ENCODE data around the gene PTGDS.

Gene PTGDS

GRCh38 chr9:136947955-136948510, 29.3 kb upstream of the PTGDS start:
- ChIA-PET POLR2A (interaction anchor here (0.7 to 3.8 kb wide), 6 partner anchors 9 to 88 kb away, joined by 3 to 14 read pairs (median 4); partner anchors contain the start of gene PAXX), CTCF (interaction anchor here (0.8 to 2.5 kb wide), 17 partner anchors 9 to 190 kb away, joined by 3 to 45 read pairs (median 4); partner anchors contain the start of genes ABCA2, CLIC3 and LCN8)
- TF ChIP-seq PKNOX1 (IDR thresholded peaks at IDR 0.05) (no peak), FOXM1 (IDR thresholded peaks at IDR 0.05; ENCODE audit: borderline replicate concordance) (no peak), SP1 (IDR thresholded peaks at IDR 0.05) (no peak), FOXK2 (IDR thresholded peaks at IDR 0.05) (no peak), NFRKB (IDR thresholded peaks at IDR 0.05) (no peak), TARDBP (IDR thresholded peaks at IDR 0.05) (no peak), LEF1 (IDR thresholded peaks at IDR 0.05; ENCODE audit: borderline replicate concordance) (no peak), HDGF (IDR thresholded peaks at IDR 0.05; ENCODE audit: borderline replicate concordance) (no peak), ZNF384 (IDR thresholded peaks at IDR 0.05) (no peak), BHLHE40 (IDR thresholded peaks at IDR 0.05; ENCODE audit: borderline replicate concordance) (no peak), ELF4 (IDR thresholded peaks at IDR 0.05) (no peak), L3MBTL2 (conservative IDR thresholded peaks at IDR 0.05) (no peak), FOXA1 (IDR thresholded peaks at IDR 0.05) (no peak), SUZ12 (IDR thresholded peaks at IDR 0.05) (no peak), ARNT (IDR thresholded peaks at IDR 0.05) (no peak), CTBP1 (IDR thresholded peaks at IDR 0.05; ENCODE audit: borderline replicate concordance) (no peak)
- DNase-seq (ENCODE audit: extremely low spot score) = no peak

GRCh38 chr9:136949239-136949816, 28.0 kb upstream of the PTGDS start:
- POLR2A ChIA-PET = interaction anchor here (1.0 to 3.8 kb wide), 3 partner anchors 25 to 101 kb away, joined by 3 to 14 read pairs (median 3); no protein-coding TSS in a partner anchor
- CTCF ChIA-PET = interaction anchor here (1.0 to 2.5 kb wide), 2 partner anchors 85 to 86 kb away, joined by 3 to 45 read pairs; no protein-coding TSS in a partner anchor

GRCh38 chr9:136949817-136950655, 27.3 kb upstream of the PTGDS start:
- peak; percentile 98 for DNase-seq (ENCODE audit: extremely low spot score)
- ChIA-PET POLR2A (interaction anchor here (0.6 to 3.8 kb wide), 8 partner anchors 11 to 102 kb away, joined by 3 to 14 read pairs (median 3); partner anchors contain the start of gene PAXX), CTCF (interaction anchor here (1.0 to 1.3 kb wide), 2 partner anchors 79 to 85 kb away, joined by 3 read pairs; no protein-coding TSS in a partner anchor)
- TF ChIP-seq NFRKB (IDR thresholded peaks at IDR 0.05) = no peak
- TF ChIP-seq L3MBTL2 (conservative IDR thresholded peaks at IDR 0.05) = peak; percentile 75

More at GRCh38 chr9:136949239-136949816, 28.0 kb upstream of the PTGDS start:
- TF ChIP-seq ARNT (IDR thresholded peaks at IDR 0.05) = no peak
- no peak for TF ChIP-seq LEF1 (IDR thresholded peaks at IDR 0.05; ENCODE audit: borderline replicate concordance)
- TF ChIP-seq NFRKB (IDR thresholded peaks at IDR 0.05) = no peak
- no peak for TF ChIP-seq FOXK2 (IDR thresholded peaks at IDR 0.05)
- TF ChIP-seq HDGF (IDR thresholded peaks at IDR 0.05; ENCODE audit: borderline replicate concordance) = no peak
- no peak for DNase-seq (ENCODE audit: extremely low spot score)

- TF ChIP-seq ZNF384 (IDR thresholded peaks at IDR 0.05) (no peak), CTBP1 (IDR thresholded peaks at IDR 0.05; ENCODE audit: borderline replicate concordance) (no peak), ARNT (IDR thresholded peaks at IDR 0.05) (no peak), NFRKB (IDR thresholded peaks at IDR 0.05) (no peak), PKNOX1 (IDR thresholded peaks at IDR 0.05) (no peak), FOXA1 (IDR thresholded peaks at IDR 0.05) (no peak), FOXK2 (IDR thresholded peaks at IDR 0.05) (no peak), HDGF (IDR thresholded peaks at IDR 0.05; ENCODE audit: borderline replicate concordance) (no peak), BHLHE40 (IDR thresholded peaks at IDR 0.05; ENCODE audit: borderline replicate concordance) (no peak), SP1 (IDR thresholded peaks at IDR 0.05) (no peak), FOXM1 (IDR thresholded peaks at IDR 0.05; ENCODE audit: borderline replicate concordance) (no peak), L3MBTL2 (conservative IDR thresholded peaks at IDR 0.05) (no peak)
- no peak for DNase-seq (ENCODE audit: extremely low spot score)
- POLR2A ChIA-PET = interaction anchor here (0.6 to 3.8 kb wide), 10 partner anchors 9 to 85 kb away, joined by 3 to 14 read pairs (median 3); partner anchors contain the start of gene PAXX
- CTCF ChIA-PET = interaction anchor here (1.3 kb wide), 1 partner anchor 79 kb away, joined by 3 read pairs; no protein-coding TSS in a partner anchor
These were observed 26.5 kb upstream of the PTGDS start for GRCh38 chr9:136950656-136951276.

- DNase-seq (ENCODE audit: extremely low spot score) = no peak
- TF ChIP-seq ZNF384 (IDR thresholded peaks at IDR 0.05) = no peak
- TF ChIP-seq SUZ12 (IDR thresholded peaks at IDR 0.05) = no peak
- no peak for TF ChIP-seq LEF1 (IDR thresholded peaks at IDR 0.05; ENCODE audit: borderline replicate concordance)
- TF ChIP-seq SP1 (IDR thresholded peaks at IDR 0.05) = no peak
- no peak for TF ChIP-seq TARDBP (IDR thresholded peaks at IDR 0.05)
- TF ChIP-seq HDGF (IDR thresholded peaks at IDR 0.05; ENCODE audit: borderline replicate concordance) = no peak
- TF ChIP-seq ARNT (IDR thresholded peaks at IDR 0.05) = no peak
- no peak for TF ChIP-seq CTBP1 (IDR thresholded peaks at IDR 0.05; ENCODE audit: borderline replicate concordance)
- TF ChIP-seq NFRKB (IDR thresholded peaks at IDR 0.05) = no peak
- TF ChIP-seq L3MBTL2 (conservative IDR thresholded peaks at IDR 0.05) = no peak
- TF ChIP-seq FOXK2 (IDR thresholded peaks at IDR 0.05) = no peak
- no peak for TF ChIP-seq FOXA1 (IDR thresholded peaks at IDR 0.05)
- TF ChIP-seq PKNOX1 (IDR thresholded peaks at IDR 0.05) = no peak
- no peak for TF ChIP-seq BHLHE40 (IDR thresholded peaks at IDR 0.05; ENCODE audit: borderline replicate concordance)
- TF ChIP-seq FOXM1 (IDR thresholded peaks at IDR 0.05; ENCODE audit: borderline replicate concordance) = no peak
- no peak for TF ChIP-seq ELF4 (IDR thresholded peaks at IDR 0.05)
- ChIA-PET POLR2A (interaction anchor here (1.1 to 1.2 kb wide), 4 partner anchors 8 to 49 kb away, joined by 3 read pairs; no protein-coding TSS in a partner anchor), CTCF (interaction anchor here (1.3 kb wide), 1 partner anchor 78 kb away, joined by 3 read pairs; no protein-coding TSS in a partner anchor)
These were observed 25.6 kb upstream of the PTGDS start, which contains the start of gene LCN12 for GRCh38 chr9:136951541-136952320. TSS of gene LCN12 (plus strand) at chr9:136952273. CDS start at chr9:136952328, 55 bp downstream.
